Omental fat pad (tissue), 4 donors: ENCODE results near the gene WDR54. TPM values are rescaled to one million over a fixed set of nuclear protein-coding genes. Genes with fewer than 3 reads are reported as not detected.

ENCODE experiments used
- ATAC-seq: fragments of 150-250 bp; one replicate; pipeline ENCODE4 v1.9.1; 2016; ENCODE audit warnings: mild to moderate bottlenecking, moderate library complexity; ENCODE audit not compliant: low FRiP score
- DNase-seq: peaks from one replicate; pipeline ENCODE4 v3.0.0-alpha.2; 2019; ENCODE audit warnings: low spot score
- total RNA-seq, 4 donors: library from RNA; depleted of rRNA; stranded (reverse); fragments of >200 nt; gene quantifications; one replicate each; pipeline ENCODE4 v1.1.0, GENCODE V29; 2016
- TF ChIP-seq, protein P1 (sequence below), 3 donors: fragments of 450-650 bp; IDR thresholded peaks; one replicate each; pipeline ENCODE4 v1.5.1; 2016 to 2017; ENCODE audit warnings: antibody characterized with exemption in 3 of 3, mild to moderate bottlenecking in 3 of 3, moderate library complexity in 2 of 3

The WDR54 gene
- total RNA-seq, 4 donors from 2014 or later: 3.0 to 10.5 (median 6.1) TPM

DNA sequence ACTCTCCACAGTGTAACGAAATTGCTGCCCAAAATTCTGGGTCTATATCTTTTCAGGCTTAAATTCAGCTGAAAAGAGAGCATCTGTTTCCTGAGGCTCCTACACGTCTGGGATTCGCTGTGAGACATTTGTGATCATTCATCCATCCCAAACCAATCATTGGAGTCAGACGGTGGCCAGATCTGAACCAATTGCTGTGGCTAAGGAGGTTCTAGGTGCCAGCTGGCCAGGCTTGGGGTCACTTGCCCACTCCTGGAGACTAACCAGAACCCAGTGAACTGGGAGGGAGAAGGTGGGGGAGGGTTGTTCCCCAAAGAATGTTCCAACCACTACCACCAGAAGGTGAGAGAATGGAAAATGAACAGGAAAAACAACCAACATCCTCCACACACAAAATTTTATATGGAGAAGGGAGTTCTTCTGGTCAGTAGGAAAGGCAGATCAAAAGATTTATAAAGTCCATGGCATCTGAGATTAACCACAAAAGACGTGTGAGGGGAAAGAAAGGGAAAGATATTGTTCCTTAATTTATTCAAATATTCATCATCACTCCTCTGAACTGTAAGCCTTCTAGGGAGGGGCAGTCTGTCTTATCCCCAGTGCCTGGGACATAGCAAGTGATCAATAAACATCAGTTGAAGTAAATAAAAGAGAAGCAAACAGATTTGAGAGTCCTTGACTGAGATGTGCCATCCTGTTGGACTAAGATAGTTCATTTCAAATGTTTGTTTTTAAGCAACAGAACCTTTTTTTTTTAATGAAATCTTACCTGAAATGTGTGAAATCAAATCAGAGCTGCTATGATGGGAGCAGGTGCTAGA, 23.2 kb downstream of the WDR54 start:
- TF ChIP-seq, protein P1, sequence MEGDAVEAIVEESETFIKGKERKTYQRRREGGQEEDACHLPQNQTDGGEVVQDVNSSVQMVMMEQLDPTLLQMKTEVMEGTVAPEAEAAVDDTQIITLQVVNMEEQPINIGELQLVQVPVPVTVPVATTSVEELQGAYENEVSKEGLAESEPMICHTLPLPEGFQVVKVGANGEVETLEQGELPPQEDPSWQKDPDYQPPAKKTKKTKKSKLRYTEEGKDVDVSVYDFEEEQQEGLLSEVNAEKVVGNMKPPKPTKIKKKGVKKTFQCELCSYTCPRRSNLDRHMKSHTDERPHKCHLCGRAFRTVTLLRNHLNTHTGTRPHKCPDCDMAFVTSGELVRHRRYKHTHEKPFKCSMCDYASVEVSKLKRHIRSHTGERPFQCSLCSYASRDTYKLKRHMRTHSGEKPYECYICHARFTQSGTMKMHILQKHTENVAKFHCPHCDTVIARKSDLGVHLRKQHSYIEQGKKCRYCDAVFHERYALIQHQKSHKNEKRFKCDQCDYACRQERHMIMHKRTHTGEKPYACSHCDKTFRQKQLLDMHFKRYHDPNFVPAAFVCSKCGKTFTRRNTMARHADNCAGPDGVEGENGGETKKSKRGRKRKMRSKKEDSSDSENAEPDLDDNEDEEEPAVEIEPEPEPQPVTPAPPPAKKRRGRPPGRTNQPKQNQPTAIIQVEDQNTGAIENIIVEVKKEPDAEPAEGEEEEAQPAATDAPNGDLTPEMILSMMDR (IDR thresholded peaks at IDR 0.05): no peak
- ATAC-seq: no peak
- DNase-seq: no peak

DNA sequence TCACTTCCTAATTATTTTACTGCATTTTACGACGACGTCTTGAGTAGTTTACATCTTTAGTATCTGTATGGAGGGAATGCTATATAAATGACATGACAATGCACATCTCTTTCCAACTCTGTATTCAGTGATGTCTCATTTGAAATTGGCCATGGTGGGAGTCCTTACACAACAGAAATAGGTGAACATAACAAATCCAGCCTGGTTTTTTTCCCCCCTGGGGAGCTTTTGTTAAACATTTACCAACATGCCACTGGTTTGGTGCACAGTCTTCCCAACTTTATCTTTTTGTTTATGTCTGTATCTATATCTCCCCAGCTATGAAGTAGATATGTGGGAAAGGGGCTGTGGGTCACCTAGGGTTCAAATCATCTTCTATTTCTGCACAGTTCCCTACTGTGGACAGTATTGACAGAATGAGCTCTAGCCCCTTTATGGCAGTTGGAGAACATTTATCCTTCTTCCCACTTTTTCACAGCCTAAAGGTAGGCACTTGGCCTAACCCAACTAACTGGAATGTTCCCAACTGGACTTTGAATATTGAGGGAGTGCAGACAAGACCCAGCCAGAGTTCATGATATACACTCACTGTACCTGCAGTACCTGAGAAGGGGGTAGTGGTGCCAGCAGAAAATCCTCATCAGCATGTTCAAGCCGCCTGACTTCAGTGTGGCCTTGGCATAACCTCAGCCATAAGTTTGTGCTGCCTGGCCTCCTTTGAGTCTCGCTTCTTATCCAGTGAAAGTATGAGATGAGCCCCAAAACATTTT, 25.9 kb downstream of the WDR54 start:
- ATAC-seq: no peak
- TF ChIP-seq, protein P1 (IDR thresholded peaks at IDR 0.05): no peak
- no peak for DNase-seq

DNA sequence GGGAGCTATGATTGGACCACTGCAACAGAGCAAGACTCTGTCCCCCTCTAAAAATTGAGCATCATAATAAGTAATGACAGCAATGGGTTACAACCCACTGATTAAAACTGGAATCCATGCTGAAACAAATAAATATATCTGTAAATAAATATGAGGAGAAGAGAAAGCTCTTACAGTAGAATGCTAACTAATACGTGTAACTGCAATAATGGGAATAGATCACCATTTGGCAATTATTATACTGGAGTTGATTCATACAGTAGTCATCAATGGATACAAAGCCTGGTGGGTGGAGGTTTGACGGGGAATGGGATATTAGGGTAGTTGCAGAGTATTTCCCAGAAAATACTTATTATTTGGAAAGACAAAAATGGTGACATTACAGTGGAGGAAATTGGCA, 27.2 kb downstream of the WDR54 start:
- no peak for DNase-seq
- no peak for ATAC-seq
- TF ChIP-seq, protein P1 (IDR thresholded peaks at IDR 0.05): no peak

DNA sequence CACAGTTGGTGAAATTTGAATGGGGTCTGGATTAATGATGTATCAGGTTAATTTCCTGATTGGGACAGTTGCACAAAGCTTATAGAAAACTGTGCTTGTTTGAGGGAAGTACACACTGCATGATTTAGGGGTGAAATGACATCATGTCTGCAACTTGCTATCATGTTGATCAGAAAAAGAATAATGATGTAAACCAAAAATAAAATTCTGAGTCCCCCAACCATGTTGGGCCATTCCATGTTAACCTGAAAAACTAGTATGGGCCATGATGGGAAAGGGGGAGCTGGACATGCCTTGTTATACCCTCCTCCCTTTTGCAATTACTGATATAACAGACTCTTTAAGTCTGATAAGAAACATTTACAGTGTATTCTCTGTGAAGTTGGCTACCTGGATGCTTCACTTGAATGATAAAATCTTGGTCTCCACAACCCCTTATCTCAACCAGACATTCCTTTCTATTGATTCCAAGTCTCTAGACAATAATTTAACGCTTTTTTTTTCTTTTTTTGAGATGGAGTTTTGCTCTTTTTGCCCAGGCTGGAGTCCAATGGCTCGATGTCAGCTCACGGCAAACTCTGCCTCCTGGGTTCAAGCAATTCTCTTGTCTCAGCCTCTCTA, 29.1 kb downstream of the WDR54 start:
- TF ChIP-seq, protein P1 (IDR thresholded peaks at IDR 0.05): no peak
- DNase-seq: no peak
- no peak for ATAC-seq

DNA sequence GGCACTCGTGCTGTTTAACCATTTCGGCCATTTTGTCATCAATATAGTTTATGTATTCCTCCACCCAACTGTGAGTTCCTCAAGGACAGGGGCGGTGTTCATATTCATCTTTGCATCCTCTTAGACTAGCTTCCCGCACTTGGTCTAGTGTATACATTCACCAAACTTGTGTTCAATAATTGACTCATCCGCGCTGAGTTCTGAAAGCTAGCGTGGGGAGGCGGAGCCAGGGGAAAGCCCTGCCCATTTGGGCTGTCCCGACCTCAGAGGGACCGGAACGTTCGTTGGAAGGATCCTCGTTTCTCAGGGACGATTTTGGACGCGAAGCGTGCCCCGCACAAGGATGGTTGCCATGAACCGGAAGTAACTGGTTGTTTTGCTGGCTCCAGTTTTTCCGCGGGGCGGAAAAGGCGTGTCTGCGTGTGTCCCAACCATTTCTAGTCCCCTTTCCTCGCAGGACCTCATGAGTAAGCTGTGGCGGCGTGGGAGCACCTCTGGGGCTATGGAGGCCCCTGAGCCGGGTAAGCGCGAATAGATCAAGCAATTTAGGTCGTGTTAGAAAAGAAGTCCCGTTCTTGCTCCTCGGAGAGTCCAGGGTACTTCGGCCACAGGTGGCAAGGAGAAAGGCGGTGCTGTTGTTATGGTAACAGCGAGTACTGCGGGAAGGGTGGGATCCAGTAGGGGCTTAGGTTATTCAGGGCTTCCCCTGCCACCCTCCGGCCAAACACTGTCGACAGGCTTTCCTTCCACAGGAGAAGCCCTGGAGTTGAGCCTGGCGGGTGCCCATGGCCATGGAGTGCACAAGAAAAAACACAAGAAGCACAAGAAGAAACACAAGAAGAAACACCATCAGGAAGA, 33.4 kb downstream of the WDR54 start, which contains the start of gene INO80B:
TSS of gene INO80B (plus strand) at position 434 of the 858 bp plus-strand sequence. CDS start at position 464, 30 bp downstream.
- peak; percentile 82 for DNase-seq
- peak; percentile 78 for ATAC-seq
- TF ChIP-seq, protein P1 (IDR thresholded peaks at IDR 0.05): no peak

DNA sequence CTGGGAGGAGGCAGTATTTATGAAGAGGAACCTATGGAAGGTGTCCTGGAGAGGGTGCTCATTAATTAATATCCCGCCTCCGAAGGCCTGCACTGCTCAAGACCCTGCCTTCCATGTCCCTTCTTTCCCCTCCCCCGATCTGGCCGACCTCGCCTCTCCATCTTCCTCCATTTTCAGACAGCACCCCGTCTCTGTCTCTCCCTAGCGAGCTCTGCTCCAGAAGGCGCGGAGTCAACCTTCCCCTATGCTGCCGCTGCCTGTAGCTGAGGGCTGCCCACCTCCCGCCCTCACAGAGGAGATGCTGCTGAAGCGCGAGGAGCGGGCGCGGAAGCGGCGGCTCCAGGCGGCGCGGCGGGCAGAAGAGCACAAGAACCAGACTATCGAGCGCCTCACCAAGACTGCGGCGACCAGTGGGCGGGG, 35.6 kb downstream of the WDR54 start:
- DNase-seq: no peak
- TF ChIP-seq, protein P1 (IDR thresholded peaks at IDR 0.05): no peak
- no peak for ATAC-seq
